Measurements from ENCODE around the gene DLGAP1. TPM values are rescaled to one million over a fixed set of nuclear protein-coding genes. Genes with fewer than 3 reads are reported as not detected.

Gene DLGAP1
- total and polyA plus RNA-seq, 2 of the 4 experiments (the other 2 are of a cell fraction) = under 0.01 to 0.09 TPM

GRCh38 chr18:4246374-4246773, 208.7 kb downstream of the DLGAP1 start:
- intact Hi-C loops (cut with micrococcal nuclease) = no loop called here
- H2AFZ ChIP-seq (replicated peaks; ENCODE audit: low read length, poor library complexity) = no peak overlapping the region

More at GRCh38 chr18:4246374-4246773, 208.7 kb downstream of the DLGAP1 start:
- H3K79me1 ChIP-seq (ENCODE audit: low read depth in 1 of 2, low read length in 2 of 2) = no peaks in the 10 kb centered on the region
- in situ Hi-C loops (cut with MboI; ENCODE audit: low sequenced_read_pairs) = no loop called here
- no peak overlapping the region for H3K18ac ChIP-seq (ENCODE audit: low read depth, low read length)
- TF ChIP-seq RAD21 (IDR thresholded peaks at IDR 0.05; ENCODE audit: low read length) (no peak), MXI1 (IDR thresholded peaks at IDR 0.05; ENCODE audit: borderline replicate concordance, low read depth, low read length) (no peak), ELK1 (IDR thresholded peaks at IDR 0.05; ENCODE audit: borderline replicate concordance, low read depth, low read length) (no peak), RCOR1 (IDR thresholded peaks at IDR 0.05; ENCODE audit: insufficient replicate concordance, low read length) (no peak), CHD1 (IDR thresholded peaks at IDR 0.05; ENCODE audit: low read depth, low read length) (no peak), CEBPB (IDR thresholded peaks at IDR 0.05; ENCODE audit: low read depth, low read length) (no peak), RFX5 (IDR thresholded peaks at IDR 0.05; ENCODE audit: low read depth, low read length) (no peak), CTCF (conservative IDR thresholded peaks at IDR 0.05; ENCODE audit: low read depth, low read length) (no peak), MAFK (IDR thresholded peaks at IDR 0.05; ENCODE audit: low read depth, low read length) (no peak), BHLHE40 (IDR thresholded peaks at IDR 0.05; ENCODE audit: low read depth, low read length) (no peak), POLR2A (IDR thresholded peaks at IDR 0.05; ENCODE audit: low read depth, low read length) (no peak)
- no peak overlapping the region for H2AK5ac ChIP-seq (ENCODE audit: low read depth, low read length)
- H3K4me1 ChIP-seq (ENCODE audit: control insufficient read depth, insufficient read depth, low read length) = no peaks in the 10 kb centered on the region
- dilution Hi-C loops (cut with HindIII; ENCODE audit: low sequenced_read_pairs, unreplicated experiment) = no loop called here
- H3K14ac ChIP-seq (replicated peaks; ENCODE audit: low read depth, low read length) = no peak overlapping the region
- no peaks in the 10 kb centered on the region for H3K27me3 ChIP-seq (ENCODE audit: control insufficient read depth, insufficient read depth, low read length)
- H3K4me2 ChIP-seq (ENCODE audit: low read depth, low read length) = no peak overlapping the region
- H2AK9ac ChIP-seq (replicated peaks; ENCODE audit: low read depth, low read length, poor library complexity) = no peak overlapping the region
- ChIA-PET CTCF (no interaction called here), POLR2A (ENCODE audit: unreplicated experiment) (no interaction called here)
- H4K20me1 ChIP-seq (ENCODE audit: insufficient read depth, low read length) = no peaks in the 10 kb centered on the region
- H3K9ac ChIP-seq (ENCODE audit: low read depth, low read length) = no peak overlapping the region
- H3K4ac ChIP-seq (ENCODE audit: low read depth, low read length) = no peak overlapping the region
- WGBS, 2 experiments (ENCODE audit: extremely low coverage in 2 of 2, insufficient read length in 1 of 2) = no CpG with 5 or more reads among the region's 4 CpGs
- no peak overlapping the region for H2BK20ac ChIP-seq (ENCODE audit: low read depth, low read length)
- no peak overlapping the region for H3K4me3 ChIP-seq (ENCODE audit: insufficient read depth, low read depth, low read length)
- no peak overlapping the region for H4K91ac ChIP-seq (ENCODE audit: insufficient read depth, low read depth, low read length)
- H4K8ac ChIP-seq (ENCODE audit: low read depth in 2 of 2, low read length in 2 of 2) = no peak overlapping the region
- no peak overlapping the region for H4K5ac ChIP-seq (ENCODE audit: low read depth, low read length)
- H3K56ac ChIP-seq (ENCODE audit: extremely low read depth, insufficient read depth, low read length) = no peak overlapping the region
- H2BK15ac ChIP-seq (ENCODE audit: low read depth, low read length) = no peak overlapping the region
- H3K9me1 ChIP-seq (ENCODE audit: insufficient read depth, low read length) = no peaks in the 10 kb centered on the region
- H3K27ac ChIP-seq (ENCODE audit: insufficient read depth, low read length) = no peak overlapping the region
- H3K23ac ChIP-seq (ENCODE audit: low read depth, low read length) = no peak overlapping the region
- no peaks in the 10 kb centered on the region for H3K36me3 ChIP-seq (ENCODE audit: control insufficient read depth, insufficient read depth, low read length)
- no peak overlapping the region for H2BK120ac ChIP-seq (ENCODE audit: low read depth, low read length)
- DNase-seq (no peak), ATAC-seq (ENCODE audit: low read depth) (no peak)
- no peak overlapping the region for H2BK5ac ChIP-seq (ENCODE audit: low read depth, low read length, poor library complexity, severe bottlenecking)
- H3K9me3 ChIP-seq (ENCODE audit: control insufficient read depth, insufficient read depth, low read length) = peaks cover 5% of the 10 kb centered on the region; the same call in 1 of the 2 replicates
- no TSS peak for BruUV-seq (replicated peaks)
